GM12865 (cell line): Measurements from ENCODE around the gene CACNG6.

Source experiments
- DNase-seq: peaks from one replicate; pipeline ENCODE4 v3.0.0; 2010; ENCODE audit warnings: low read depth
- H3K4me3 ChIP-seq: 2 replicates; pipeline ENCODE4 v1.5.1; 2011; ENCODE audit warnings: mild to moderate bottlenecking, low read depth, low read length, control low read depth
- CTCF ChIP-seq: IDR thresholded peaks from 2 replicates; pipeline ENCODE4 v1.5.1; 2011; ENCODE audit warnings: low read length, control low read depth, low read depth, inconsistent platforms; ENCODE audit not compliant: insufficient read depth; ENCODE audit errors: missing control alignments

The CACNG6 gene

DNA sequence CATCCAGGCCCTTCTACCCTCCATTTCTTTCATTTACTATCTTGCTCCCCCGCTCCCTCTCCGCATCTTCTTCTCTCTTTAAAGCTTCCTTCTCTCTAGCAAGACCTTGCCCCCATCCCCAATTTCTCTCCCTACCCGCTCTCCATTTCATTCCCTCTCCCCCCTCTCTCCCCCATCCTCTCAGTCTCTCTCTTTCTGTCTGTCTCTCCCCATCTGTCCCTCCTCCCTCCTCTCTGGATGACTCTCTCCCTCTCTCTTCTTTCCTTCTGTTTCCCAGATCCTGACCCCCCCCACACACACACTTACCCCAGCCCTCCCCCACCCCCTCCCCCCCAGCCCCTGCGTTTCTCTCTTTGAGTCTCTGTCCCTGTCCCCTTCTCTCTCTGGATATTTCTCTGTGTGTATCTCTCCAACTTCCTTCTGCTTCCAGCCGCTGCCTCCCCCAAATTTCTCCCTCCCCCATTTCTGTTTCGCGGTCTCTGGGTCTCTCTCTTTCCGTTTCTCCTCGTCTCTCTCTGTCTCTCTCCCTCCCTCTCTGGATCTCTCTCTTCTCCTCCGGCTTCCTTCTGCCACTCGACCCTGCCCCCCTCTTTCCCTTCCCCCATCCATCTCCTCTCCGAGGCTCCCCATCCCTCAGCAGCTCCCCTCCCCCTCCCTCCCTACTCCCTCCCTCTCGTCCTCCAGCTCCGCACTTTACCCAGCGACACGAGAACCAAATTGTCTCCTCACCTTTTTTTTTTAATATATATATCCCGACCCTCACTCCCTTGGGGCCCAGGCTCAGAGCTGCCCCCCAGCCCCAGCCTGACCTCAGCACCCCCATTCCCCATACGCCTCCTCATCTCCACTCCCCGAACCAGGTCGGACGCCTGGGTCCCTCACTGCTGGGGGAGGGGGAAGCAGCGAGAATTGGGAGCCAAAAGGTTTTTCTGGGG is 32.3 kb upstream of the CACNG6 start:
- no peak overlapping the region for H3K4me3 ChIP-seq
- no peak for DNase-seq
- no peak for TF ChIP-seq CTCF

DNA sequence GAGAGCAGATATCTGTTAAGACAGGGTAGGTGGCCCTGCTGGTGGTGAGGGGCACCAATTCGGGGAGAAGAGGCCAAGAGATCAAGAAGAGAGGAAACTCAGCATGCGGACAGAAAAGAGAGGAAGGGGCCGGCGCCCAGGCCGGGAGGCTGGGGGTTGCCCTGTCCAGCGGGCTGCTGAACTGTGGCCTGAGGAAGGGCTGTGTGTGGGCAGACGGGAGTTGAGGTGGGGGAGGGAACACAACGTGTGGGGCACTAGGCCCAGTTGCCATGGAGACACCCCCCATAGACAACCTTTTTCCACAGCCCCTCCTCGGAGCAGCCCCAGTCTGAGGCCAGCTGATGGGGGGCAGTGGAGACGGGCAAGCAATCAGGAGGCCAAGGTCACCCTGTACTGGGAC is 31.2 kb upstream of the CACNG6 start:
- no peak overlapping the region for H3K4me3 ChIP-seq
- no peak for TF ChIP-seq CTCF
- no peak for DNase-seq

GRCh38 chr19:53960886-53961285 is 30.6 kb upstream of the CACNG6 start:
- no peak for TF ChIP-seq CTCF
- H3K4me3 ChIP-seq: no peak overlapping the region
- DNase-seq: no peak

- H3K4me3 ChIP-seq: no peak overlapping the region
- no peak for TF ChIP-seq CTCF
- no peak for DNase-seq
Measured at GRCh38 chr19:53961523-53962356, 29.7 kb upstream of the CACNG6 start.

- no peak for TF ChIP-seq CTCF
- H3K4me3 ChIP-seq: no peak within 1 kb of the TSS
- no peak for DNase-seq
Measured at GRCh38 chr19:53962887-53963431, 28.5 kb upstream of the CACNG6 start, which contains the start of gene CACNG8. Gene CACNG8, plus strand, starts transcription at chr19:53962937.

- no peak for TF ChIP-seq CTCF
- DNase-seq: no peak
- no peak overlapping the region for H3K4me3 ChIP-seq
Measured at GRCh38 chr19:53965091-53965490, 26.3 kb upstream of the CACNG6 start.
